GM18507 (cell line): ENCODE measurements around the gene VPS4A.
A peak's percentile ranks its signal among the peaks of the same experiment; 100 is the strongest.
"Not testable (repeated sequence)": the region's sequence is repeated elsewhere in the genome, so short reads cannot be mapped to it uniquely, and the experiment has no call there.

Experiments used
- DNase-seq: peaks from one replicate; pipeline ENCODE4 v3.0.0; 2011; ENCODE audit warnings: low read depth; ENCODE audit not compliant: insufficient read length; ENCODE audit errors: extremely low spot score
- FAIRE-seq: peaks from 2 replicates; lab custom pipeline; 2011; peaks lifted over from hg19 to GRCh38; lab: Jason Lieb, UNC

VPS4A gene

GRCh38 chr16:69350536-69351133 lies 39.5 kb downstream of the VPS4A start:
- FAIRE-seq: no peak
- DNase-seq: no peak

GRCh38 chr16:69351309-69352027 lies 40.3 kb downstream of the VPS4A start, which contains the start of gene TMED6:
Gene TMED6 (minus strand): TSS chr16:69351786. CDS start chr16:69351753, 33 bp downstream.
- no peak for DNase-seq
- no peak for FAIRE-seq

GRCh38 chr16:69360070-69360469 lies 48.9 kb downstream of the VPS4A start:
- DNase-seq, FAIRE-seq: not testable (repeated sequence)

GRCh38 chr16:69363281-69363717 lies 52.1 kb downstream of the VPS4A start:
- no peak for FAIRE-seq

GRCh38 chr16:69364088-69364487 lies 52.9 kb downstream of the VPS4A start:
- DNase-seq: no peak
- no peak for FAIRE-seq

More at GRCh38 chr16:69363281-69363717, 52.1 kb downstream of the VPS4A start:
- DNase-seq: no peak

GRCh38 chr16:69365901-69366300 lies 54.8 kb downstream of the VPS4A start:
- no peak for DNase-seq
- FAIRE-seq: no peak

- FAIRE-seq (no peak), DNase-seq (no peak)
These were observed 55.3 kb downstream of the VPS4A start for GRCh38 chr16:69366431-69366830.

- FAIRE-seq (no peak), DNase-seq (no peak)
These were observed 56.8 kb downstream of the VPS4A start for GRCh38 chr16:69367980-69368379.

GRCh38 chr16:69368866-69369265 lies 57.7 kb downstream of the VPS4A start:
- no peak for FAIRE-seq

GRCh38 chr16:69371564-69371963 lies 60.4 kb downstream of the VPS4A start:
- no peak for DNase-seq

More at GRCh38 chr16:69368866-69369265, 57.7 kb downstream of the VPS4A start:
- DNase-seq: no peak

GRCh38 chr16:69373019-69373418 lies 61.9 kb downstream of the VPS4A start:
- DNase-seq (no peak), FAIRE-seq (no peak)

More at GRCh38 chr16:69371564-69371963, 60.4 kb downstream of the VPS4A start:
- peak; percentile 21 for FAIRE-seq
